ENCODE data around the gene PC. TPM values are rescaled to one million over a fixed set of nuclear protein-coding genes. Genes with fewer than 3 reads are reported as not detected.

PC gene
- total RNA-seq, 2 donors from 2014 or later: 12.2 to 81.7 TPM

DNA sequence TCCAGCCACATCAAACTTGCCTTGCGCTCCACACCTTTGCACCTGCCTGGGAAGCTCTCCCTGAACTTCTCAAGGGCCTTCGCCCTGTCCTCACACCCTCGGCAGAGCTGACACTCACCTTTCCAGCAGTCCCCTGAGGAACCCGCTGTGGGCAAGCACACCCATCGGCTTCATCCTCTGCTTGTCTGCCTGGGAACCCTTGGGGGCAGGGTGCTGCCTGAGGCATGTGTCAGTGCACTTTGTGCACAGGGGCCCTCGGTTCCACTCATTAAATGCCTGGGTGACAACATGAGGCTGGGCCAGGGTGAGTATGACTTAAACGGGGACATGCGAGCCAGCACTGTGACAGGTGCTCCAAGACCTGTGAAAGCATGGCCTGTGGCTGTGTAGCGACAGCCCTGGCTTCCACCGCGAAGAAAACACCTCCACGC is 103.9 kb downstream of the PC start:
- intact Hi-C loops (cut with DNase I): no loop called here
- 82 to 90% methylated on average over 11 to 12 of the region's 12 CpGs for WGBS, 2 donors
- ATAC-seq (no peak), DNase-seq (no peak)
- Histone ChIP-seq H3K27ac (no peak overlapping the region), H3K4me3 (no peak overlapping the region), H3K4me1 (peaks cover 9% of the 10 kb centered on the region), H3K9me3 (no peaks in the 10 kb centered on the region), H3K27me3 (no peaks in the 10 kb centered on the region), H3K36me3 (replicated peaks in 1 of 2; ENCODE audit: insufficient read depth in 1 of 2, low read depth in 2 of 2) (no peaks in the 10 kb centered on the region)
- TF ChIP-seq CTCF (IDR thresholded peaks at IDR 0.05) (no peak), POLR2A (IDR thresholded peaks at IDR 0.05) (no peak)

GRCh38 chr11:66853242-66854229 is 104.6 kb downstream of the PC start:
- Histone ChIP-seq H3K4me3 (no peak overlapping the region), H3K27ac (no peak overlapping the region), H3K27me3 (no peaks in the 10 kb centered on the region), H3K9me3 (no peaks in the 10 kb centered on the region), H3K4me1 (peaks cover 9% of the 10 kb centered on the region), H3K36me3 (replicated peaks in 1 of 2; ENCODE audit: insufficient read depth in 1 of 2, low read depth in 2 of 2) (no peaks in the 10 kb centered on the region)
- DNase-seq (no peak), ATAC-seq (no peak)
- 89 to 90% methylated on average over 23 to 25 of the region's 26 CpGs for WGBS, 2 donors
- TF ChIP-seq POLR2A (IDR thresholded peaks at IDR 0.05) (no peak), CTCF (IDR thresholded peaks at IDR 0.05) (no peak)
- intact Hi-C loops (cut with DNase I): no loop called here

DNA sequence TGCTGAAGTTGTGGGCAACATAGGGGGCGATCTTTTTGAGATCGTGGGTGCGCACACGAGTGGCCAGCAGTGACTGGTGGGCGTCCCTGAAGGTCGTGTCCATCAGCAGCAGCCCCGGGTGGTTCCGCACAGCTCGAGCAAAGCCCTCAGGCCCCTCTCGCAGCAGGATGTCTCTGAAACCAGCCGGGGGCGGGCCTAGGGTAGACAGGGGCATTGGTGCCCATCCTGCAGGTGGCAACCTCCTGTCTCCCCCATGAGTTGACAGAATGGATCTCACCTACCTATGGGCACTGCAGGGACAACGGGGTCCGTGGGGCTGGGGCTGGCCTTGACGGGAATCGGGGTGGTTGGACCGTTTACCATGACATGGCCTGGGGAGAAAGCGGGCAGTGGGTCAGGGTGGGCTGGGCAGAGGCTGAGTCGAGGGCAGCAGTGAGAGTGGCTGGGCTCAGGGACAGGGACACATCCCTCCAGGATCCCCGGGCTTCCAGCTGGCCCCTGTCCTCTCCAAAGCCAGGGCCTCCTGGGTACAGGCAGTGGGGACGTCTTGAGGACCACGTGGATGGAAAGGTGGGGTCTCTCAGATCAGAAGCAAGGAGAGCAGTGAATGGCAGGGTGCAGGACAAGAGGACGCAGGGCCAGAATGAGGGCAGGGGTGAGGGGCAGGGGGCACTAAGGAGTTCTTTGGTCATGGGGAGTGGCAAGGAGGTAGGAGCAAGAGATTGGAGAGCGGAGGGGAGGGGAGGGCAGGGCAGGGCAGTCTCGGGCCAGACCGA is 105.5 kb downstream of the PC start:
- Histone ChIP-seq H3K9me3 (no peaks in the 10 kb centered on the region), H3K4me1 (peaks cover 9% of the 10 kb centered on the region), H3K27ac (no peak overlapping the region), H3K27me3 (no peaks in the 10 kb centered on the region), H3K36me3 (replicated peaks in 1 of 2; ENCODE audit: insufficient read depth in 1 of 2, low read depth in 2 of 2) (no peaks in the 10 kb centered on the region), H3K4me3 (no peak overlapping the region)
- intact Hi-C loops (cut with DNase I): no loop called here
- DNase-seq (no peak), ATAC-seq (no peak)
- TF ChIP-seq POLR2A (IDR thresholded peaks at IDR 0.05): no peak
- TF ChIP-seq CTCF (IDR thresholded peaks at IDR 0.05): no peak
- 80 to 84% methylated on average over 18 to 26 of the region's 26 CpGs for WGBS, 2 donors

DNA sequence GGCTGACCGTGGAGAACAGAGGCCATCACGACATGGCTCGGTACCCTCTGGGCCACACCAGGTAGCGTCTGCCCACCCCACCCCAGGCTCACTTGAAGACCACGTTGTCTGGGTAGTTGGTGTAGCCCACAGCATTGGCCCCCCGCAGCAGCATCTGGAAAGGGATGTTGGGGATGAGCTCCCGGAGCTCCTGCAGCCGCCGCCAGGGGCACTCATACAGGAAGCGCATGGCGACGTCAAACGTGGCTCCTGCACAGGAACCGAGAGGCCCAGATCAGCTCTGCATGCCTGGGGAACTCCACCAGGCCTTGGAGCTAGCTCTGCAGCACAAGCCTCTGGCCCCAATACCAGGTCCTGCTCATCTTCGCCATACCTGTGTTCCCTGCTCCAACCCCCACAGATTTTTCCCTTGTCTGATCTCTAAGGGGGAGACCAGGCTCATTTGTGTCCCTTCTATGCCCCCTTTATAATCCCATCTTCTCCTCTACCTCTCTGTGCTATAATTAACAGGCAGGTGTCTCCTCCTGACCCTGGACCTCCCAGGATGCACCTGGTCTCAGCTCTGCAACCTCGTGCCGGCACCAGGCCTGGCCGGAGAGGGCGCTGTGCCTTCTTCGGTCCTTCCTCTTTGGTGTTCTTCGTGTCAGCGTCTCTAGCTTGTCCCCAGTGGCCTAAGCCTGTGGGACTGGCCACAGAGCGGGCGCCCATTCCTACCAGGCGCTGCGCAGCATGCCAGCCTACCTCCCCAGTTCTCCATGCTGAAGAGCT is 106.3 kb downstream of the PC start:
- Histone ChIP-seq H3K4me3 (no peak overlapping the region), H3K27ac (no peak overlapping the region), H3K27me3 (no peaks in the 10 kb centered on the region), H3K9me3 (no peaks in the 10 kb centered on the region), H3K36me3 (replicated peaks in 1 of 2; ENCODE audit: insufficient read depth in 1 of 2, low read depth in 2 of 2) (no peaks in the 10 kb centered on the region), H3K4me1 (peaks cover 9% of the 10 kb centered on the region)
- TF ChIP-seq CTCF (IDR thresholded peaks at IDR 0.05) (no peak), POLR2A (IDR thresholded peaks at IDR 0.05) (no peak)
- intact Hi-C loops (cut with DNase I): no loop called here
- 73 to 78% methylated on average over 14 to 26 of the region's 26 CpGs for WGBS, 2 donors
- no peak for ATAC-seq
- DNase-seq: no peak

All from body of pancreas (tissue), 4 donors.